Colonic mucosa (tissue), 4 donors: ENCODE measurements around the gene GNPDA1. TPM values are rescaled to one million over a fixed set of nuclear protein-coding genes. Genes with fewer than 3 reads are reported as not detected.

ENCODE experiments used
- DNase-seq: peaks from one replicate; pipeline ENCODE4 v3.0.0-alpha.2; 2020
- H3K27ac ChIP-seq: fragments of 200-600 bp; one replicate; pipeline ENCODE4 v1.8.0; 2021
- H3K27me3 ChIP-seq: fragments of 200-600 bp; one replicate; pipeline ENCODE4 v1.8.0; 2021
- H3K36me3 ChIP-seq: fragments of 200-600 bp; one replicate; pipeline ENCODE4 v1.8.0; 2021
- H3K4me1 ChIP-seq: fragments of 200-600 bp; one replicate; pipeline ENCODE4 v1.8.0; 2021; ENCODE audit warnings: mild to moderate bottlenecking
- H3K4me3 ChIP-seq: fragments of 200-600 bp; one replicate; pipeline ENCODE4 v1.8.0; 2021
- H3K9ac ChIP-seq, 2 donors: one replicate each; pipeline ENCODE4 v1.7.0; 2013; ENCODE audit warnings: control low read depth in 2 of 2, low read depth in 2 of 2, low read length in 2 of 2
- H3K9me3 ChIP-seq: fragments of 200-600 bp; one replicate; pipeline ENCODE4 v1.8.0; 2021
- CTCF ChIP-seq: fragments of 200-600 bp; IDR thresholded peaks from one replicate; pipeline ENCODE4 v1.8.0; 2022; ENCODE audit warnings: antibody characterized with exemption, mild to moderate bottlenecking
- intact Hi-C: fragments of 100-400 bp; cut with DNase I; formaldehyde crosslinking; loops from one replicate; pipeline ENCODE4 v1.14.1; 2022
- total RNA-seq, 2 donors: library from RNA; stranded (reverse); fragmentation: NEBNext Ultra II Directional in 1 of 2; extraction: Animal tissue kit (Norgen Biotek cat#: 25700) in 1 of 2; gene quantifications; one replicate each; pipeline ENCODE4 v1.2.1, GENCODE V29; 2021
- donor health status: healthy.
- donor health status: DM: no; HTN: no; CAD: no.
- donor health status: DM: no; HTN: no; CAD: no.

The GNPDA1 gene
- total RNA-seq, 2 donors from 2014 or later: 15.5 to 19.6 TPM

GRCh38 chr5:141995656-141996055 lies 17.2 kb downstream of the GNPDA1 start:
- H3K4me3 ChIP-seq: no peak overlapping the region
- no peaks in the 10 kb centered on the region for H3K4me1 ChIP-seq
- DNase-seq: no peak
- H3K36me3 ChIP-seq: peaks cover 4% of the 10 kb centered on the region
- no peak overlapping the region for H3K27ac ChIP-seq
- no peaks in the 10 kb centered on the region for H3K27me3 ChIP-seq
- no peak overlapping the region for H3K9ac ChIP-seq
- intact Hi-C loops: no loop called here
- no peaks in the 10 kb centered on the region for H3K9me3 ChIP-seq
- TF ChIP-seq CTCF: no peak

- Histone ChIP-seq H3K27me3 (no peaks in the 10 kb centered on the region), H3K4me1 (no peaks in the 10 kb centered on the region), H3K4me3 (no peak overlapping the region), H3K27ac (no peak overlapping the region), H3K9ac (no peak overlapping the region), H3K36me3 (peaks cover 4% of the 10 kb centered on the region), H3K9me3 (no peaks in the 10 kb centered on the region)
- intact Hi-C loops: loop anchor here (5.0 kb wide), 1 partner anchor 153 kb away; no protein-coding TSS in a partner anchor
- DNase-seq: no peak
- TF ChIP-seq CTCF: no peak
Measured at GRCh38 chr5:141994511-141995136, 18.2 kb downstream of the GNPDA1 start.

GRCh38 chr5:141992349-141992963 lies 20.4 kb downstream of the GNPDA1 start:
- no peaks in the 10 kb centered on the region for H3K9me3 ChIP-seq
- H3K36me3 ChIP-seq: peaks cover 4% of the 10 kb centered on the region
- peak; percentile 66 for TF ChIP-seq CTCF
- H3K9ac ChIP-seq: no peak overlapping the region
- H3K4me1 ChIP-seq: no peaks in the 10 kb centered on the region
- DNase-seq: peak; percentile 79
- intact Hi-C loops: loop anchor here (5.0 kb wide), 1 partner anchor 155 kb away; no protein-coding TSS in a partner anchor
- no peaks in the 10 kb centered on the region for H3K27me3 ChIP-seq
- no peak overlapping the region for H3K27ac ChIP-seq
- no peak overlapping the region for H3K4me3 ChIP-seq

GRCh38 chr5:141989720-141990119 lies 23.1 kb downstream of the GNPDA1 start:
- H3K4me3 ChIP-seq: no peak overlapping the region
- intact Hi-C loops: loop anchor here (5.0 kb wide), 1 partner anchor 158 kb away; no protein-coding TSS in a partner anchor
- no peak overlapping the region for H3K9ac ChIP-seq
- H3K9me3 ChIP-seq: no peaks in the 10 kb centered on the region
- H3K27me3 ChIP-seq: no peaks in the 10 kb centered on the region
- no peaks in the 10 kb centered on the region for H3K4me1 ChIP-seq
- H3K36me3 ChIP-seq: peaks cover 4% of the 10 kb centered on the region
- DNase-seq: no peak
- no peak overlapping the region for H3K27ac ChIP-seq
- no peak for TF ChIP-seq CTCF

- intact Hi-C loops: no loop called here
- no peaks in the 10 kb centered on the region for H3K9me3 ChIP-seq
- no peaks in the 10 kb centered on the region for H3K27me3 ChIP-seq
- no peak overlapping the region for H3K27ac ChIP-seq
- no peak for TF ChIP-seq CTCF
- H3K4me3 ChIP-seq: no peak overlapping the region
- peaks cover 4% of the 10 kb centered on the region for H3K36me3 ChIP-seq
- H3K4me1 ChIP-seq: no peaks in the 10 kb centered on the region
- DNase-seq: no peak
- H3K9ac ChIP-seq: no peak overlapping the region
Measured at GRCh38 chr5:141986072-141986471, 26.8 kb downstream of the GNPDA1 start.
